HepG2 (cell line): Measurements from ENCODE around the gene TJP3. TPM values are rescaled to one million over a fixed set of nuclear protein-coding genes. Genes with fewer than 3 reads are reported as not detected.

Experiments
- ADNP ChIP-seq: sonication (generic); formaldehyde crosslinking; IDR thresholded peaks from 2 replicates; pipeline ENCODE4 v1.4.0; 2020; ENCODE audit warnings: missing genetic modification reagents
- ATF6 ChIP-seq: sonication (generic); formaldehyde crosslinking; conservative IDR thresholded peaks from 2 replicates; pipeline ENCODE4 v1.4.0; 2020; ENCODE audit warnings: missing genetic modification reagents
- HNF1A ChIP-seq, 2 experiments: sonication (generic) in 1 of 2; formaldehyde crosslinking in 1 of 2; IDR thresholded peaks; 2 replicates each; pipeline versions ENCODE4 v1.4.0 to v1.6.1; 2016 to 2020; ENCODE audit warnings: borderline replicate concordance in 1 of 2, low read depth in 1 of 2, mild to moderate bottlenecking in 1 of 2, missing genetic modification reagents in 1 of 2
- IKZF1 ChIP-seq: fragments of 450-650 bp; IDR thresholded peaks from 2 replicates; pipeline ENCODE4 v1.7.1; 2016
- KDM2A ChIP-seq: sonication (generic); formaldehyde crosslinking; IDR thresholded peaks from 2 replicates; pipeline ENCODE4 v1.4.0; 2020; ENCODE audit warnings: low read depth, missing genetic modification reagents, borderline replicate concordance
- KIAA2018 ChIP-seq: sonication (generic); formaldehyde crosslinking; IDR thresholded peaks from 2 replicates; pipeline ENCODE4 v1.5.0; 2020; ENCODE audit warnings: mild to moderate bottlenecking, missing genetic modification reagents, borderline replicate concordance
- MAFG ChIP-seq: sonication (generic); formaldehyde crosslinking; IDR thresholded peaks from 2 replicates; pipeline ENCODE4 v1.5.1; 2020; ENCODE audit warnings: mild to moderate bottlenecking, missing genetic modification reagents
- ZBTB33 ChIP-seq: sonication (generic); formaldehyde crosslinking; IDR thresholded peaks from 2 replicates; pipeline ENCODE4 v1.4.0; 2020; ENCODE audit warnings: missing genetic modification reagents
- ZFP41 ChIP-seq: sonication (generic); formaldehyde crosslinking; IDR thresholded peaks from 2 replicates; pipeline ENCODE4 v1.4.0; 2020; ENCODE audit warnings: mild to moderate bottlenecking, missing genetic modification reagents, borderline replicate concordance
- ZNF160 ChIP-seq: sonication (generic); formaldehyde crosslinking; IDR thresholded peaks from 2 replicates; pipeline ENCODE4 v1.8.0; 2022; ENCODE audit warnings: mild to moderate bottlenecking, inconsistent platforms, missing genetic modification reagents
- polyA plus RNA-seq, 8 experiments: library from polyadenylated mRNA; depleted of rRNA in 3 of 8; stranded (reverse) in 7 of 8; unstranded in 1 of 8; fragments of >200 nt; fragmentation: Illumina TruSeq in 4 of 8; extraction: Trizol in 4 of 8; gene quantifications; 2 replicates each; pipeline versions ENCODE4 v1.2.1 to v1.2.3, GENCODE V29; 2011 to 2016; ENCODE audit warnings: low read depth in 4 of 8, missing spikeins in 1 of 8, mixed read lengths in 1 of 8; ENCODE audit not compliant: insufficient read depth in 1 of 8
- total RNA-seq, 5 experiments: library from RNA; depleted of rRNA; stranded (reverse); fragments of >200 nt; fragmentation: Illumina TruSeq; extraction: Trizol; gene quantifications; 2 replicates each; pipeline ENCODE4 v1.2.3, GENCODE V29; 2016; ENCODE audit warnings: low read depth in 1 of 5

TJP3 gene
- total and polyA plus RNA-seq, 2 of the 13 experiments (the other 11 are each of a cell fraction or from before 2014, with no cell fraction given): 2.3 to 21.5 TPM

GRCh38 chr19:3700242-3701032 is 7.7 kb upstream of the TJP3 start, which contains the start of gene PIP5K1C (continued):
- TF ChIP-seq ZBTB33 (CRISPR knock-in tag) (0 out of 2 replicates have a peak, but pooled peaks have one; percentile 25), ADNP (CRISPR knock-in tag) (no peak), HNF1A (IDR thresholded peaks at IDR 0.05; ENCODE audit: low read depth) (no peak), HNF1A (CRISPR knock-in tag; IDR thresholded peaks at IDR 0.05; ENCODE audit: borderline replicate concordance) (no peak), ZNF160 (no peak), ATF6 (CRISPR knock-in tag) (no peak), ZFP41 (CRISPR knock-in tag) (no peak), MAFG (CRISPR knock-in tag) (no peak), IKZF1 (no peak), KDM2A (CRISPR knock-in tag) (0 out of 2 replicates have a peak, but pooled peaks have one; percentile 50), KIAA2018 (CRISPR knock-in tag) (no peak)
